ENCODE results near the gene SHC2.
"Not testable (repeated sequence)": the region's sequence is repeated elsewhere in the genome, so short reads cannot be mapped to it uniquely, and the experiment has no call there.

The SHC2 gene

DNA sequence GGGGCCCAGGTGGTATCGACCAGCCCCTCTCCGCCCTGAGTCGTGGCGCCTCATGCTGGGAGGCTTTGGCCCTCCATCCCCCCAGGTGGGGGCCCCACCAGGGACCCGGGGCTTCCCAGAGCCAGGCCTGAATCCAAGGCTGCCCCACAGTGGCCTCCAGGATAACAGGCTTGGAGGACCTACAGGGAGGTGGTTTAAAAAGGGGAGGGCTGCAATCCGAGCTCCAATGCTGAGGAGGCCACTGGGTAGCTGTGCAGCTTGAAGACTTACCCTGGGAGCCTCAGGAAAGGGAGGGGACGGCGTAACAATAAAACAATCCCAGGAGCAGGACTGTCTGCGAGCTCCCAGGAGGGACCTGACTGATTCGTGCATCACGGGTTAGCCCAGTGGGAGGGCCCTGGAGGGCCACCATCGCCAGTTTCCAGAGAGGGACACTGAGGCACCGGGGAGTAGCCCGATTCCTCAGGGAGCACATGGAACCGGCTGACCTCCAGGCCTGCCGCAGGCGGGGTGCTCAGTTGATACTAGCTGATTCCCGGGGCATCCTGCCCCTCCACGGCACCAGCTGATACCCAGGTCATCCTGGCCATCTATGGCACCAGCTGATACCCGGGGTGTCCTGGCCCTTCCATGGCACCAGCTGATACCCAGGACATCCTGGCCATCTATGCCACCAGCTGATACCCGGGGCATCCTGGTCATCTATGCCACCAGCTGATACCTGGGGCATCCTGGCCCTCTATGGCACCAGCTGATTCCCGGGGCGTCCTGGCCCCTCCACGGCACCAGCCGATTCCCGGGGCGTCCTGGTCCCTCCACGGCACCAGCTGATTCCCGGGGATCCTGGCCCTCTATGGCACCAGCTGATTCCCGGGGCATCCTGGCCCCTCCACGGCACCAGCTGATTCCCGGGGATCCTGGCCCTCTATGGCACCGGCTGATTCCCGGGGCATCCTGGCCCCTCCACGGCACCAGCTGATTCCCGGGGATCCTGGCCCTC, 48.2 kb downstream of the SHC2 start:
- DNase-seq: no peak
- in situ Hi-C loops (cut with MboI; ENCODE audit: low pct_unique_long_range_greater_than_20kb, low sequenced_read_pairs): no loop called here

DNA sequence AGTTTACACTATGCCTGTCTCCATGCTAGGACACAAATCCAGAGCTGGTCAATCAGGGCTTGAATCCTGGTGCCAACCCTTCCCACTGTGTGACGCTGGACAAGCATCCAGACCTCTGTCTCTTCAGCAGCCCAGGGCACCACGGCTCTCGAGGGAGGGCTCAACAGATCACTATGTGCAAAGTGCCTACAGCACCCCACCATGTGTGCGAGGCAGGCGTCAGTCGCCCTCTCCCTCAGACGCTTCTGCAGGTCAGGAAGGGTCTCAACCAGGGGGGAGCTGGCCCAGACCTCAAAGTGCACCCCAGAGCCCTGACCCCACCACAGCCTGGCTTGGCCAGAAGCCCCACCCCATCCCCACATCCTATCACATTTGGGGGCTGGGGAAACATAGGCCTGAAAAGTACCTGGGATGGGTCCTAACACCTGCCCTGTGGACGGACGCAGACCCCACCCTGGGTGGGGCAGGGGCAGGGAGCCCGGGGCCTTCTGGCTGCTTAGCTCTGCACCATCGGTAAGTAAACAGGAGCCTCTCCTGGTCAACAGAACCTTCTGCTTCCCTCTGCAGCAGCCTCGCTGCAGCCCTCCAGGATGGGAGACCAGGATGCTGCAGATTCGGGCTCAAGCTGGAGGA, 49.0 kb downstream of the SHC2 start:
- no peak for DNase-seq
- in situ Hi-C loops (cut with MboI; ENCODE audit: low pct_unique_long_range_greater_than_20kb, low sequenced_read_pairs): no loop called here

DNA sequence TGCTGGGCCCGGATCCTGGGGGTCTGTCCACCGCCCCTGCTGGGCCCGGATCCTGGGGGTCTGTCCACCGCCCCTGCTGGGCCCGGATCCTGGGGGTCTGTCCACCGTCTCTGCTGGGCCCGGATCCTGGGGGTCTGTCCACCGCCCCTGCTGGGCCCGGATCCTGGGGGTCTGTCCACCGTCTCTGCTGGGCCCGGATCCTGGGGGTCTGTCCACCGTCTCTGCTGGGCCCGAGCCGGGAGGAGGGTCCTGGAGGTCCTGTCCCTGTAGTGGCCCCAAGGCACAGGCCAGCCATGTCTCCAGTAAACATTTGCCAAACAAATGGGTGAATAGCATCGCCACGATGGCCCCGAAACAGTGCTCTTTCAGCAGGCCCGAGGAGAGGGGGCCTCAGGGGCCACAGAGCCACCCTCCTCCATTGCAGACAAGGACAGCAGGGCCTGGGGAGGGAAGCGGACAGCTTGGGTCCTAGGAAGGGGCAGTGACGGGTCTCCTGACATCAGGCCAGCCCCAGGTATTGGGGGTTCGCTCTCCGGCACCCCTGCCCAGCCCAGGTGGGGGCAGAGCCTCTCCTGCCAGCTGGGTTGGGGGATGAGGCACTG, 49.6 kb downstream of the SHC2 start:
- in situ Hi-C loops (cut with MboI; ENCODE audit: low pct_unique_long_range_greater_than_20kb, low sequenced_read_pairs): not testable (repeated sequence)

DNA sequence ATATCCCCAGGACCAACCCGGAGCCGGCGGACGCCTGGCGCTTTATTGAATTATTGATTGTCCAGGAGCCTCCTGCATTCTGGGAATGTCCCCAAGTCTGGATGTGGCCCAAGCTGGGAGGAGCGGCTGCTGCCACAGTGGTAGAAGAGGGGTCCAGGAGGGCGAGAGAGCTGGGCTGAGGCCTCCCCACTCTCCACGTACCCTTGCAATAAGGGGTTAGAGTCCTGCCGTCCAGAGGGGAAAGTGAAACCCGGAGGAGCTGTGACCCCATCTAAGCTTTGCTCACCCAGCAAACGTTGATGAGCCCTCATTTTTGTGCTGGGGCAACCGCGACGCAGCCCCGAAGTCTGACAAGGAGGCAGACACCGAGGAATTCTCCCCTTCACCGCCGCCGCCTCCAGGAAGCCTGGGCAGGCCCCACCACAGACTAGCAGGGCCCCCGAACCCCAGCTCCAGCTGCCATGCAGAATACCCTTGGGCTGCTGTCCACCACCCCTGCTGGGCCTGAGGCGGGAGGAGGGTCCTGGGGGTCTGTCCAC, 50.5 kb downstream of the SHC2 start:
- no peak for DNase-seq
- in situ Hi-C loops (cut with MboI; ENCODE audit: low pct_unique_long_range_greater_than_20kb, low sequenced_read_pairs): no loop called here

More for the DNA sequence above, 49.6 kb downstream of the SHC2 start:
- DNase-seq: not testable (repeated sequence)

DNA sequence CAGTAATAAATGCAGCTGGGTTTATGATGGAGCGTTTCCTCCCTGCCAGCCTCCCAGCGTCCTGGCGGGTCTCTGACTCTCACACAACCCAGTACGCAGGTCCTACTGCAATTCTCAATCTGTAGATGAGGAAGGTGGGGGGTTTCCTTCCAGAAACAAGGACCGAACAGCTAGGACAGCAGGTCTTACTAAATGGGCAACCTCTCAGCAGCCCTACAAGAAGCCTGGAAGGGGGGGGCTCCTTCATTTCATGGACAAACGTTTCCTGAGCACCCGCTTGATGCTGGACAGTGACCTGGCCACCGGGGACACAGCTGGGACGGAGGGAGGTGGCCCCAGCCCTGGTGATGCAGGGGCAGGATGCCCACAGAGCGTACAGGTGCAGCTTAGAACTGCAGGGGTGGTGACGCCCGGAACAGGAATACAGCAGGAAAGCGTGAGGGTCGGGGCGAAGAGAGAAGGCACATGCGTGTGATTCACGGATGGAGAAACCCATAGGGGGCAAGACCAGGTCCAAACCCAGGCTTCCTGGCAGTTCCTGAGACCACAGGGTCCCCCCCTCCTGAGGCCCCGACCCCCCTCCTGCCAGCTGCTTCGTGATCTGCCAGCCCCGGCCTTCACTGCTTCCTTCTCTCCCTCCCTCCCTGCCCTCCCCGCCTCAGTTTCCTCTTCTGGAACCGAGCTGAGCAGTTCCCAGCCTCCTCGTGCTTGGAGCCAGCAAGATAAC, 51.2 kb downstream of the SHC2 start:
- in situ Hi-C loops (cut with MboI; ENCODE audit: low pct_unique_long_range_greater_than_20kb, low sequenced_read_pairs): no loop called here
- DNase-seq: peak; percentile 21

DNA sequence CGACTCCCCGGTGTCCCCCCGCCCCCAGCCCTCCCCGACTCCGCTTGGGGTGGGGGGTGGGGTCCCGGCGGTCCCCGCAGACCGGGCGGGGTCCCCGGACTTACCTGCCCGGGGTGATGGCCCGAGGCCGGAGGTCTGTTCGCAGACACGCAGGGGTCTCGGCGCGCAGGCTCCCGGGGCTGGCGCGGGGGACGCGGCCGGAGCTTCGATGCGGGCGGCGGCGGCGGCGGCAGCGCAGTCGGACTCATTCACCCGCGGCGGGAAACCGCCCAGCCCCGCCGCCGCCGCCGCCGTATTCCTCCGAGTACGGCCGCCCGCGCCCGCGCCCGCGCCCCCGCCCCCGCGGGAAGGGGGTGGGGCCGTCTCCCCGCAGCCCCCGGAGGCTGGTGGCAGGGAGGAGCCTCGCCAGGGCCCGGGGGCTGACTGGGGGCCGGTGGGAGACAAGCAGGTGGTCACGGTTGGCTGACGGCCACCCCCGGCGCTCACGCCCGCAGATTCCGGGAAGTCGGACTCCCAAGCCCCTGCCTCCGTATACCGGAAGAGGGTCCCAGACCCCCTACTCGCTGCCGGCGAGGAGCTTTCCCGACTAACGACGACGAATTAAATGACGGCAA, 51.8 kb downstream of the SHC2 start, which contains the start of gene C2CD4C:
TSS of gene C2CD4C (minus strand) at position 246 of the 614 bp plus-strand sequence. CDS start 786 bp downstream, outside the sequence.
- in situ Hi-C loops (cut with MboI; ENCODE audit: low pct_unique_long_range_greater_than_20kb, low sequenced_read_pairs): no loop called here
- DNase-seq: no peak

DNA sequence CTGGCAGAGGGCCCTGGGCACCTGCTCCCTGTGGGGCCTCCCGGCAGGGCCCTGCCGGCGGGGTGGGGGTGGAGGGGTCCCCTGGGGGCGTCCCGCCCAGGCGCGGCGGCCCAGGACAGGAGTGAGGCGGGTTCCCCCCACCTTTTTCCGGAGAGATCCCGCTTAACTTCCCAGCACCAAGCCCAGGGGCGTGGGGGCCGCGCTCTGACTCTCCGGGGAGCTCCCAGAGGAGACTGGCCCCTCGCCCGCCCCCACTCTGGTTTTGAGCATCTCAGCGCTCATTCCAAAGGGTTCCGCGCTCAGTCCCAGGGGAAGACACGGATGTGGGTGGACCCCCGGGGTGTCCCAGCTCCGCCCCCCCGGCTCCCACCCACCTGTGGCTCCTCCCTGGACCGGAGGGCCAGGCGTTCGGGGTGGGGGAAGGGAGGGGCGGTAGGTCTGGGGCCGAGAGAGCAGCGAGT, 52.4 kb downstream of the SHC2 start:
- in situ Hi-C loops (cut with MboI; ENCODE audit: low pct_unique_long_range_greater_than_20kb, low sequenced_read_pairs): no loop called here
- DNase-seq: no peak

DNA sequence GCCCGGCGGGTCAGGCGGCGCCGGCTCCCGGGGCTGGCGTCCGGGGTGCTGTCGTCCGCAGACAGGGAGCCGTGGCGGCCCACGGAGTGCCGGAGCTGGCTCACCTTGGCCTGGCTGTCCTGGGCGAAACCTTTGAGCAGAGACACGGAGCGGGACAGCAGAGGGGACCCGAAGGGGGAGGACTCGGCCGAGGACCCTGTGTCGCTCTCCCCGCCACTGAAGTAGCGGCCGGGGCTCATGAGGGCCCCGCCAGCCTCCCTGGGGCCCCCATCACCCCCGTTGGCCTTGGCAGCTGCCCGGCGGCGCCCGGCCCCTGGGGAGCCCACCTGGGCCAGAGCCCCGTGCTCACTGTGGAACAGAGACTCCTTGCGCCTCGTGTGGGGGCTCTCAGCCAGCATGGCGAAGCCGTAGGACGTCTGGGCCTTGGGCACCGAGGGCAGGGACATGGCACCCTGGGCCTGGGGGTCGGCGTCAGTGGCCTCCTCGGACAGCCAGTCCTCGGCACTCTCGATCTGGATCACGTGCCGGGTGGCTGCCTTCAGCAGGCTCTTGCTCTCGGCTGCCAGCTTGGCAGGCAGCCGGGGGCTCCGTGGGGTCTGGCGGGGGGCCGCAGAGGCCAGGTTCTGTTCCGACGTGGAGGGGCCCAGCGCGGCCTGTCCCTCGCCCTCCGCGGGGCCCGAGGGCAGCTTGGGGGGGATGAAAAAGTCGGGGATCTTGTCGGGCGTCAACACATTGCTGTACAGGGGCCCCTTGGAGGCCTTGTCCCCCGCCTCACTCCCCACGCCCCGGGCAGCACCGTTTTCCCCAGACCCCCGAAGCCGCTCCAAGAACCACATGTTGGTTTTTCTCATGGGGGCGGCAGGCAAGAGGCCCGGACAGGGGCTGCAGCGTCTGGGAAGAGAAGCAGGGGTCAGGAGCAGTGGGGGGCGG, 53.1 kb downstream of the SHC2 start:
- no peak for DNase-seq
- in situ Hi-C loops (cut with MboI; ENCODE audit: low pct_unique_long_range_greater_than_20kb, low sequenced_read_pairs): no loop called here

DNA sequence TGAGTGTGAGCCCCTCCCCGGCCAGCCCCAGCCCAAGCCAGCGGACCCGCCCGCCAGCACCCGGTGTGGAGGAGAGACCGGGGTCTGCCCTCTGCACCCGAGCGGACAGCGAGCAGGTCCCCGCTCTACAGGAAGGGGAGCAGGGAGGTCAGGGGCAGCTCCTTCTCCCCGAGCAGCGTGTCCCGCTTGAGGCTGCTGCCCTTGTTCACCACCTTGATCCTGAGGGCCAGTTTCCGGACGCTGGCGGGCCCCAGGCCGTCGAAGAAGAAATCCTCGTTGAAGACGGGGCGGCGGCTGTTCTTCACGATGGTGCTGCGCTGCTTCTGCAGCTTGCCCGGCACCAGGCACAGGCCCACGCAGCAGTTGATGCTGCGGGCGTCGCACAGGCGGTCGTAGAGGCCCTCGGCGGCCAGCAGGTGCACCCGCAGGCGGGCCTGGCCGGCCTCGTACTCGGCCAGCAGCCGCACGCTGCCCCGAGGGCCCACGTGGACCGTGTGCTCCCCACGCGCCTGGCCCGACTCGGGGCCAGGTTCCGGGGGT, 53.8 kb downstream of the SHC2 start:
- in situ Hi-C loops (cut with MboI; ENCODE audit: low pct_unique_long_range_greater_than_20kb, low sequenced_read_pairs): no loop called here

DNA sequence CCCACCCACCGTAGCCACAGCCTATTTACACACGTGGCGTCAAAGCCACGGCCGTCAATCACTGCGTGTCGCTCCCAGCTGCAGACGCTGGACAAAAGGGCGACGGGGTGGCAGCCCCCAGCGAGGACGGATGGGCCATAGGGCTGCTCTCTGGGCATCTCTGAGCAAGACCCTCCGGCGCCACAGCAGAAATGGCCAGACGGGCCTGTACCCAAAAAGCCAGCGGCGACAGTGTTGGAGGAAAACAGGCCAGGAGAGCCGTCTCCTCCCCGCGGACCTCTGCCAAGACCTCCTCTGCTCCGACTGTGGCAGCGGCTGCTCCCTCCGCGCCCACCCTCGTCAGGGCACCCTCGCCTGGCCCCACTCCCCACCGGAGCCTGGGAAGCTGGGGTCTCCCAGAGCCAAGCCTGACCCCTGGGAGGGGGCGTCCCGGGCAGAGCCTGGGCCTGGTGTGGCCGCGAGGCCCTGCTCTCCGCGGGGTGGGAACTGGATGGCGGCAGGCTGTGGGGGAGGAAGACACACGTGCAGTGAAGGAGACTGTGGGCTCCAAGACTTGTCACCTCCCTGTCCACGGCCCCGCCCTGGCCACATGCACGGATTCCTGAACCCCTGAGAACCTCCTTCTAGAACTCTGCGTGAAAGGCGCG, 54.6 kb downstream of the SHC2 start:
- in situ Hi-C loops (cut with MboI; ENCODE audit: low pct_unique_long_range_greater_than_20kb, low sequenced_read_pairs): no loop called here

More for the DNA sequence above, 53.8 kb downstream of the SHC2 start:
- DNase-seq: no peak

DNA sequence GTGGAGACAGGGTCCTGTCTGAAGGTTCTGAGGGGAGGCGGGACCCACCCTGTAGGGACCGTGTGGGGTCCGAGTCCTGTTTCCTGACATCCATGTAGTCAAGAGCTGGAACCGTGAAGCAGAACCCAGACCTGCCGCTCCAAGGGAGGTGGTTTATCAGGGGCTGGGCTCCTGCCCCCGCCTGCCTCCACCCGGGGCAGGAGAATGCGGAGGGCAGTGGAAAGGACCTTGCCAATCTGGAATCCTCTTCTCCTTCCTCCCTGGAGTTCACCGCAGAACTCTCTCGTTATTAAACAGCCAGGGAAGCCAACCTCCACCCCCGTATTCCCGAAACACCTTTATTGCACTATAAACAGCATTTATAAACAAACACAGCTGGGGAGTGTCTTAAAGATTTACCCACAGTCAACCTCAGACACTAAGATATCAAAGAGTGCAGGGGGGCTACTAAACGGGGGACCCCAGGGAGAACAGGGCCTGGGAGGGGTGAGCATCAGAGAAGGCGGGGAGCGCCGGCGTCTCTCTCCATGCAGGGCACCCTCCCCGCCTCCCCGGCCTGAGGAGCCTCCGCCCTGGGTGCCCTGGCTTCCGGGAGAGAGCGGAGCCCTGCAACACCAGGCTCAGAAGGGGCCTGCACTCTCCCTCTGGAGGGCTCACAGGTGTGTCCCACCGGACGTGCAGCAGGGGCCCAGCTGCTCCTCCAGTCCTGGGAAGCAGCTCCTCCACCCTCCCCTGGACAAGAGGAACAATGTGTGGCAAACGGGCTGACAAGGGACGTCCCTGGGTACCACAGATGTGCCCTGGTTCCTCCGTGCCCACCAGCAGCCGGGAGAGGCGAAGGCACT, 55.5 kb downstream of the SHC2 start:
- DNase-seq: no peak
- in situ Hi-C loops (cut with MboI; ENCODE audit: low pct_unique_long_range_greater_than_20kb, low sequenced_read_pairs): no loop called here

More for the DNA sequence above, 54.6 kb downstream of the SHC2 start:
- DNase-seq: no peak

DNA sequence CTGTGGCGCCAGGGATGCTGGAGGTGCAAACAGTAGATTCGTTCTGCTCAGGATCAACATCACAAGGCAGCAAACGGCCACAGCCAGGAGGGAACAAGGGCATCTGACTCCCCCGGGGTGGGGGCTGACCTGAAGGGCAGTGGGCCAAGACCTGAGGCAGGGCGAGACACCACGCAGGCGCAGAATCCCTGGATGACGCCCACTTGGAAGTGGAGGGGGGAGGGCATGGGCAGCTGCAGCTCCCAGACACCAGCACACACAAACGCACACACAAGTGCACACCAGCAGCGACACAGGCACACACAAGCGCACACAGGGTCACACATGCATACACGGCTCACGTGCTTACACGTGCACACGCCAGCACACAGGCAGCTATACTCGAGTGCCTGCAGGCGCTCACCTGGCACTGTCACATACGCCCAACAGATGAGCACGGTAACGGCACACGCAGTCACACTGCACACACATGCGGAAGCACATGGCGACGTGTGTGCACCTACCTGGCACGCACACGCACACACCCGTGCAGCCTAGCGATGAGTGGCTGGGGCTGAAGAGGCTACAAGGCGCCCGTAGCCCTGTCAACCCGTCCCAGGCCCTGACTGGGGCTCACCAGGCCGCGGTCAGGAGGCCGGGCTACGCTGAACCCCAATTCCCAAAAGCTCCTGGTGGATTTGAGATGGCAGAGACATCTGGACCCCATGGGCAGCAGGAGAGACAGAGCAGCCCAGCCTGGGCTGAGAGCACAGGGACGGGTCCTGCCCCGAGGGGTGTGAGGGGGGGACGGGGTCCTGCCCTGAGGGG, 57.4 kb downstream of the SHC2 start:
- no peak for DNase-seq
- in situ Hi-C loops (cut with MboI; ENCODE audit: low pct_unique_long_range_greater_than_20kb, low sequenced_read_pairs): no loop called here

DNA sequence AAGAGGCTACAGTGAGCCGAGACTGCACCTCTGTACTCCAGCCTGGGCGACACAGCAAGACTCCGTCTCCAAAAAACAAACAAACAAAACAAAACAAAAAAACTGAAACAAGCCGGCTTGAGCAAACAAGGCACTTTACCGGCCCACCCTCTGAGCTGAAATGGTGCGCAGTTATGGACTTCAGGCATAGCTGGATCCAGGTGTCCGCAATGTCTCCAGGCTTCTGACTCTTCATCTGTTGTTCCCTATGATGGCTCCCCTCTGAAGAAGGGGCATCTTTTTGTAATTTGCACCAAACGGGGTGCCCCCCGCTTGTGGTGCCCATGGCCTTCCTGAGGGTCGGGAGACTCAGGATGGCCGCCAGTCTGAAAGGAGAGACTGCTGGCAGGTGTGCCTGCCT, 58.0 kb downstream of the SHC2 start:
- no peak for DNase-seq
- in situ Hi-C loops (cut with MboI; ENCODE audit: low pct_unique_long_range_greater_than_20kb, low sequenced_read_pairs): no loop called here

DNA sequence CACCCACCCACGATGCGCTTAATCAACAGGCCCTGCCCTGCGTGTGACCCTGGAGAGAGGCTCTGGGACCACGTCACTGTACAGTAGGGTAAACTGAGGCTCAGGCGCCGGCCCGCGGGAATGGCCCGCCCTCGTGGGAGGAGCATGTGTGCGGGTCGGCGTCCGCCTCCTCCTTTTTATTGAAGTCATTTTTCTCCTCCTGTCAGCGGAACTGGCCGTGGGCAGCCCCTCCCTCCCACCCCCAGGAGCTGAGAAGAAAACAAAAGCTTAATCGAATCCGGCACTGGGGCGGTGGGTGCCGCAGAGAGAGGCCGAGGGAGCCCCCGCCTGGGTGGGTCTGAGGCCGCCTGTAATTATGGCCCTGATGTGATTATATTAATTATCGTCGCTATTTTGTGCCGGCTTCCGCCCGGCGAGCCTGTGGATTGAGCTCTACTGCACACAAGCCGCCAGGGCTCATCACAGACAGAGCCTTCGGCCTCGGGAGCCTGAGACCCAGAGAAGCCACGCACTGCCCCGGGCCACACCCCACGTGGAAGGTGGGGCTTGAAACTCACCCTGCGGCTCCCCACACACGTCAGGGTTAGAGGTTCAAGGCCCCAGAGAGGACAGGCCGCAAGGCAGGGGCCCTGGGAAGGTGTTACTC, 58.8 kb downstream of the SHC2 start:
- in situ Hi-C loops (cut with MboI; ENCODE audit: low pct_unique_long_range_greater_than_20kb, low sequenced_read_pairs): no loop called here

More for the DNA sequence above, 58.8 kb downstream of the SHC2 start:
- DNase-seq: no peak
